NCI-H2227 (cell line): ENCODE measurements around the gene XRN1.

Source experiments
- DNase-seq: peaks from one replicate; lab custom pipeline; 2025; ENCODE audit not compliant: unreplicated experiment; lab: John Stamatoyannopoulos, UW

XRN1 gene

GRCh38 chr3:142272200-142272891 lies 175.5 kb downstream of the XRN1 start:
- no peak for DNase-seq

GRCh38 chr3:142270407-142270806 lies 177.4 kb downstream of the XRN1 start:
- no peak for DNase-seq

GRCh38 chr3:142269767-142270166 lies 178.1 kb downstream of the XRN1 start:
- DNase-seq, result no peak

GRCh38 chr3:142268426-142268825 lies 179.4 kb downstream of the XRN1 start:
- no peak for DNase-seq

GRCh38 chr3:142267269-142267668 lies 180.6 kb downstream of the XRN1 start:
- no peak for DNase-seq

- DNase-seq, result no peak
Measured at GRCh38 chr3:142263112-142263511, 184.7 kb downstream of the XRN1 start.

- DNase-seq, result no peak
Measured at GRCh38 chr3:142259359-142259758, 188.5 kb downstream of the XRN1 start.

- DNase-seq, result no peak
Measured at GRCh38 chr3:142256712-142257333, 191.0 kb downstream of the XRN1 start.
